GM18519 (cell line): ENCODE data around the gene BLCAP.

ENCODE experiments used
- ATAC-seq: cut with Tn5 transposase; IDR thresholded peaks from one replicate; pipeline ENCODE4 v1.9.1; 2021; ENCODE audit warnings: mild to moderate bottlenecking, moderate library complexity; ENCODE audit not compliant: unreplicated experiment, low FRiP score

BLCAP gene

DNA sequence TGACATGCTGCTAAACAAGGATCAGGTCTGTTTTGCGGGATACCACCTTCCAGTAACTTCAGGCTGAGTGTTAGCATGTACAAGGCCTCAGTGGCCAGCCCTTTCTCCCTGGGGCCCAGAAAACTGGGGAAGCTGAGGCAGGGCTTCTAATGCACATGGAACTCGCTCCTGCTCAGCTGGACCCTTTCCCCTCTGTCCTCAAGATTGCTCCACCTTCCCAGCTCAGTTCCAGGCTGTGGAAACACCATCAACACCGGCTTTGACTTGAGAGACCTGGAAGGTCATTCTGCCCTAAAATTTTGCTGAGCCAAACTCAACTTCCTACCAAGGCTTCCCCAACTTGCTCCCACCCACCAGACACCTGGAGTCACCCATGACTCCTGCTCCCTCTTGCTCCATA is 4.2 kb upstream of the BLCAP start:
- no peak for ATAC-seq

DNA sequence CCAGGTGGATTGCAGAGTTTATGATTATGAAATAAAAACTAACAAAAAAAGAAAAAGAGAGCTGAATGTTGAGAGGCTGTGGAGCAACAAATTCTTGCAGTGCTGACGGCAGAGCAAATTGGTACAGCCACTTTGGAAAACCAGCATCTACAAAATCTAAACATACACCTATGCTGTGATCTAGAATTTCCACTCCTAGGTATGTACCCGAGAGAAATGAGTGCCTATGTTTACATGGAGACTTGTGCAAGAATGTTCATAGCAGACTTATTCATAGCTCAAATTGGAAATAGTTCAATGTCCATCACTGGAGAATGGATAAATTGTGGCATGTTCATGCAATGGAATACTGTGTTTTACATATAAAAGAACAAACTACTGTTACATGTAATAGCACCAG is 3.0 kb upstream of the BLCAP start:
- no peak for ATAC-seq

GRCh38 chr20:37529968-37530600 is 2.4 kb upstream of the BLCAP start:
- ATAC-seq, result no peak

DNA sequence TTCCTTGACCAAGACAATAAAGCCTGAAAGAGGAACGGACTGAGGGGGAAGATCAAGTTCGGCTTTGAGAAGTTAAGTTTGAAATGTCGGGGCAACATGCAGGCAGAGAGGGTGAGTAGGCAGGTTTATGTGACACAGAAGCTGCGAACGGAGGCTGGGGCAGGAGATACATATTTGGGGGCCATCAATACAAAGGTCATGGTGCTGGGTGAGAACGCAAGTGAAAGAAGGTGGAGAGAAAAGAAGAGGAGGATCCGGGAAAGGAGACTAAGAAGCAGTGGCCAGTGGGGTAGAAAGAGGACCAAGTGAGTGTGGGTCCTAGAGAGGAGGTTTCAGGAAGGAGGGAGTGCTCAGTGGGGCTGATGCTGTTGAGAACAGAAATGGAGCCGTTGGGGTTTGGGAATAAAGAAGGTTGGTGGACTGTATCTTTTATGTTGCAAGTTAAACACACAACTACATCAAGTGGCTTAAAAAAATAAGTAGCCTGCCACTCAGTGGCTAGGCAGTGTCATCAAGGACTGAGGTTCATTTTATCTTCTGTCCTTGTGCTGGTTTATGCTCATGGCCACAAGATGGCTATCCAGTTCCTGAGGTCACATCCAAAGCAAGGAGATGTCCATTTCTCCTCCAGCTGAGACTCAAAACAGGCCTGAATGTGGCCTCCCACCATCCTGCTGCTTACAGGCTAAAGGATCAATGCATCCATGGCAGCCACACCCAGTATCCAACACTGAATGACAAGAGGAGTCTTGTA is 1.7 kb upstream of the BLCAP start:
- no peak for ATAC-seq

- no peak for ATAC-seq
These were observed 954 bp upstream of the BLCAP start for GRCh38 chr20:37528446-37529213.

DNA sequence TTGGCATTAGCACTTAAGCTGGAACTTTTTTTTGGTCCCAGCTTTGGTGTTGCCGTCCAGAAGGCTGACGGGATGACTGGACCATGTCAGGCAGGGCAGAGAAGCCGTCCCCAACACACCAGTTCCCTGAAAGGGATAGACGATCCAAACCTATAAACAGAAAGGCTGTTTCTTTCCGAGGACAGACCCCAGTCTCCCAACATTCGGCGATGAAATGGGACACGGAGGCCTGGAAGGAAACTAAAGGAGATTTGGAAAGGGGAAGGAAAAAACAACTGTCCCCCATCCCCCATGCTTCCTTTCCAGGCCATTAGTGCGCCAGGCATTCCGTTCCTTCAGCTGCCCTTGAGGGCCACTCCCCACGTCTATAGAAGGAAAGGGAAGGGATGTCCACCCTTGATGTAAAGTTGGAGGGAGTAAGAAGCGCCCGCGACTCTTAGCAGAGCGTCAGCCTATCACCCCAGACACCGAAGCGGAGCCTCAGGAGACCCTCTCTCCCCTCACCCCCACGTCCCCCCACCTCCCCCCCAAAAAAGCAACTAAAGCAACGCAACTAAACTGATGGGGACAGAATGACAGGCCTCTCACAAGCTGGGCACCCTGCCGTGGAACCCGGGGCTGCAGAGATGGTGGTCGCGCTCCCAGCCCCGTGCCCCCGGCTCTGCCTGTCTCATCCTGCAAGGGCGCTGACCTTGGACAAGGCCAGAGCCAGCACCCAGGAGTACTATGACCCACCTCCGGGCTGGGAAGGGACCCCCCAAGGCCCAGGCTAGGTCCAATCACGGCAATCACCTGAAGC is 638 bp downstream of the BLCAP start:
- ATAC-seq, result no peak

- no peak for ATAC-seq
These were observed 1.3 kb downstream of the BLCAP start for GRCh38 chr20:37526238-37526838.

DNA sequence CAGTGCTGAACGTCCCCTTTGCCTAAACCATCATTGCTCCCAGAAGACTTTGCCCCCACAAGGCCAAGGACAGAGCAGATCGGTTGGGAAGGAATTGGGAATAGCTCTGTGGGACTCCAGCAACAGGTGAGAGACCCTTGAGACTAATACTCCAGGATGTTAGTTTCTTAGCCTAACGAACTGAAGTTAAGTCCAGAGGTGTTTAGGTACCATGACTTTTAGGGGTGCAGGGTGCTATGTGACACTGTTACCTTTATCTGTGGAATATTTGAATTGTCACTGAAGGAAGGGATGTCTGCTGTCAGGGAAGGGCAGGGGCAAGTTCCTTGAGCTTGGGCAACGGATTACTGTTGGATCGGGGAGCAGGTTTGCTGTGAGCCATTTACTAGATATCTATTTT is 1.9 kb downstream of the BLCAP start:
- no peak for ATAC-seq

DNA sequence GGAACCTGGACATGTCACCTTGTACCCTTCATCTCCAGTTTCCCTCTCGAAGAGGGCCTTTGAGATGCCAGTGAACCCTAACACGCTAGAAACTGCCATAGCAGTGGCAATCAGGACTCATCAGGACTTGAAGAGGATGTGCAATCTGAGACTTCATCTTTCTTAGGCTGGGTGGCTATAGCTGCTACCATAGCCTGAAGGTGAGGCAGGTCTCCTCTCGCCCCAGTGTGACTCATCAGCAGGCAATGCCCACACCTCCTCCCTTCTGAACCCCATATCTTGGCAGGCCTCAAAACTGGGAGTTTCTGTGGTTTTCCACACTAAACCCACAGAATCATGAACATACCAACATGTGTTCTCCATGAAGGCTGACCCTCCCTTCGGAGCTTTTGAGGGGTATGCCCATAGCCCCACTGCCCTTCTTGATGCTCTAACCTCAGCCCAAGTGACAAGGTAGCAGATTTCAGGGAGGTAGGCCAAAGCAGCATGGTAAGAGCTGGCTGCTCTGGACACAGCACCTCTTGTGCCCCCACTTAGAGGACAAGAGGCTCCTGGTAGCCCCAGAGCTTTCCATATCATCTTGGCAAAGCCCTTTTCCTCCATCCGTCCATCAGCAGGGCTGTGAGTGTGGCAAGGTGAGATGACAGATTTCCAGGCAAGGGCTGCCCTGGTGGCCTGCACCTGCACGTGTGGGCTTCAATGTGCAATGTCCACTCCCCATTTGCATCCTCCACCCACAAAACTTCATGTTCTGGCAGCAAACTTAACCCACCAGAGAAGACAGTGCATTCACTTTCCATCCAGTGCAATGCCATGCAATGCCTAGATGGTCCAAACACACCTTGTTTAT is 2.6 kb downstream of the BLCAP start:
- no peak for ATAC-seq

- ATAC-seq, result no peak
These were observed 3.6 kb downstream of the BLCAP start for GRCh38 chr20:37523911-37524700.

DNA sequence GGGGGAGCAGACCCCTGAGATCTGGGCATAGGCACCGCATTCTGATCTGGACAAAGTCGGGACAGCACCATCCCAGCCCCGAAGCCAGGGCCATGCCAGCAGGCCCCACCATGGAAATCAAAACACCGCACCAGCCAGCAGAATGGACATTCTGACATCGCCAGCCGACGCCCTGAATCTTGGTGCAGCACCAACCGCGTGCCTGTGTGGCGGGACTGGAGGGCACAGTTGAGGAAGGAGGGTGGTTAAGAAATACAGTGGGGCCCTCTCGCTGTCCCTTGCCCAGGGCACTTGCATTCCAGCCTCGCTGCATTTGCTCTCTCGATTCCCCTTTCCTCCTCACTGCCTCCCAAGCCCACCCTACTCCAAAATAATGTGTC is 4.7 kb downstream of the BLCAP start:
- no peak for ATAC-seq

GRCh38 chr20:37522260-37523011 is 5.2 kb downstream of the BLCAP start:
- ATAC-seq, result no peak

DNA sequence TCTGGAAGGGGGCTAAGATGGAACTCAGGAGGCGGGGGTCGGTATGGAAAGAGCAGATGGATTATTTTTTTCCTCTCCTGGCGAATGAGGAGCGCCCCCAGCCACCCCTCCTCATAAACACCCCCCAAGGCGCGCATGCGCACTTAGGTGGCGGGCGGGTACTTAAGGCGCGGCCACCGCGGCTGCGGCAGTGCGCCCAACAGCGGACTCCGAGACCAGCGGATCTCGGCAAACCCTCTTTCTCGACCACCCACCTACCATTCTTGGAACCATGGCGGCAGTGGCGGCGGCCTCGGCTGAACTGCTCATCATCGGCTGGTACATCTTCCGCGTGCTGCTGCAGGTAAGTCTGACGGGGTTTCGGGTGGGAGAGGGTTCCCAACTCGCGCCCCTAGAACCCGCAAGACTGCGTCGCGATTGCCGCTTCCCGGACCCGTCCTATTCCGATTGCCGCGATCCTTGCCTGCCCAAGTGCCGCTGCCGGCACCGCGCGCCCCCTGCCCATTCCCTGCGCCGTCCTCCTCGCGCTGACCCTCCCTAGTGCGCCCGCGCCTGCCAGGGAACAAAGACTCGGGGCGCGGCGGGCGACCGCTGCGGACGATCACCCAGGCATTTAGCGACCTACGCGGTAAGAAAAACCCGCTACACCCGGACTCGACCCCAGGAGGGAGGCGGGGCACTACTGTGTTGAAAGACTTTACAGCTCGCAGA is 6.5 kb downstream of the BLCAP start, which contains the start of gene NNAT:
TSS of gene NNAT (plus strand) at position 190 of the 711 bp plus-strand sequence. CDS start at position 272, 82 bp downstream.
- no peak for ATAC-seq

GRCh38 chr20:37520419-37520955 is 7.2 kb downstream of the BLCAP start:
- ATAC-seq, result no peak

GRCh38 chr20:37519508-37520418 is 7.9 kb downstream of the BLCAP start:
- ATAC-seq, result no peak
